HepG2 (cell line): ENCODE measurements around the gene FOXD2. TPM values are rescaled to one million over a fixed set of nuclear protein-coding genes. Genes with fewer than 3 reads are reported as not detected.

Source experiments
- ATAC-seq: fragments of 200-7000 bp; cut with Tn5 transposase; 3 replicates; pipeline ENCODE4 v1.9.1; 2020; ENCODE audit warnings: mild to moderate bottlenecking, moderate library complexity
- BruUV-seq: library from RNA; stranded (reverse); fragments of 400-500 nt; replicated peaks from 2 replicates; lab custom pipeline; 2021; lab: Mats Ljungman, UMichigan
- CTCF ChIA-PET: fragments of 300-600 bp; formaldehyde crosslinking; extraction: SDS; loops from one replicate; lab custom pipeline; 2021; ENCODE audit warnings: low total read pairs, inconsistent platforms, low intra/inter-chr PET ratio; lab: Yijun Ruan, JAX
- POLR2A ChIA-PET: fragments of 350-600 bp; sonication (Branson Sonifier 250); formaldehyde crosslinking; loops from one replicate; lab custom pipeline; 2020; ENCODE audit warnings: antibody characterized with exemption, inconsistent platforms; lab: Yijun Ruan, JAX
- DNase-seq: peaks from one replicate; pipeline ENCODE4 v3.0.0-alpha.2; 2015; ENCODE audit warnings: low spot score
- FAIRE-seq: peaks from 3 replicates; lab custom pipeline; 2011; peaks lifted over from hg19 to GRCh38; lab: Jason Lieb, UNC
- H2AFZ ChIP-seq: one replicate; pipeline ENCODE4 v1.6.1; 2011; ENCODE audit warnings: low read length, inconsistent platforms
- H3K27ac ChIP-seq: fragments of 300-600 bp; 3 replicates; pipeline ENCODE4 v1.8.0; 2011; ENCODE audit warnings: mixed run types, mild to moderate bottlenecking, mixed read lengths, low read length, inconsistent platforms; ENCODE audit not compliant: insufficient read depth; ENCODE audit errors: extremely low read length
- H3K27me3 ChIP-seq, 2 experiments: fragments of 200-600 bp in 1 of 2; 2 replicates in 1 of 2; 3 replicates in 1 of 2; pipeline versions ENCODE4 v1.6.0 to v1.8.0; 2011; ENCODE audit warnings: low read length in 2 of 2, mild to moderate bottlenecking in 2 of 2, moderate library complexity in 2 of 2, inconsistent platforms in 1 of 2; ENCODE audit not compliant: insufficient read depth in 2 of 2, control insufficient read depth in 1 of 2
- H3K36me3 ChIP-seq, 2 experiments: fragments of 200-600 bp in 1 of 2; replicated peaks in 1 of 2; 2 replicates in 1 of 2; 3 replicates in 1 of 2; pipeline versions ENCODE4 v1.5.1 to v1.8.0; 2011; ENCODE audit warnings: low read length in 2 of 2, inconsistent platforms in 1 of 2; ENCODE audit not compliant: insufficient read depth in 2 of 2, control insufficient read depth in 1 of 2
- H3K4me1 ChIP-seq: 2 replicates; pipeline ENCODE4 v1.5.1; 2012; ENCODE audit warnings: low read length, inconsistent platforms; ENCODE audit not compliant: insufficient read depth
- H3K4me2 ChIP-seq: 2 replicates; pipeline ENCODE4 v1.6.0; 2011; ENCODE audit warnings: low read depth, low read length, inconsistent platforms
- H3K4me3 ChIP-seq, 3 experiments: fragments of 200-600 bp in 1 of 3; sonication (generic), shearing (Covaris generic) in 1 of 3; replicated peaks in 1 of 3; 2 replicates each; pipeline ENCODE4 v1.5.1; 2011 to 2016; ENCODE audit warnings: low read length in 3 of 3, inconsistent platforms in 2 of 3, low read depth in 2 of 3, mild to moderate bottlenecking in 2 of 3, control low read depth in 1 of 3, mixed read lengths in 1 of 3; ENCODE audit not compliant: insufficient read depth in 1 of 3
- H3K79me2 ChIP-seq: one replicate; pipeline ENCODE4 v1.6.1; 2011; ENCODE audit warnings: low read length, inconsistent platforms; ENCODE audit not compliant: insufficient read depth
- H3K9ac ChIP-seq: 2 replicates; pipeline ENCODE4 v1.6.0; 2011; ENCODE audit warnings: mild to moderate bottlenecking, low read depth, low read length, inconsistent platforms; ENCODE audit not compliant: insufficient read depth
- H3K9me3 ChIP-seq: 2 replicates; pipeline ENCODE4 v1.5.1; 2012; ENCODE audit warnings: mild to moderate bottlenecking, low read length
- H4K20me1 ChIP-seq: 2 replicates; pipeline ENCODE4 v1.6.0; 2011; ENCODE audit warnings: inconsistent platforms, mild to moderate bottlenecking, low read length, moderate library complexity; ENCODE audit not compliant: insufficient read depth
- CBX2 ChIP-seq, 2 experiments: fragments of 200-600 bp in 1 of 2; sonication (generic); formaldehyde crosslinking in 1 of 2; IDR thresholded peaks; 2 replicates each; pipeline versions ENCODE4 v1.7.0 to v1.8.1; 2018 to 2022; ENCODE audit warnings: low read depth in 2 of 2, low read length in 1 of 2, mild to moderate bottlenecking in 1 of 2, missing genetic modification reagents in 1 of 2
- MAFK ChIP-seq, 2 experiments: IDR thresholded peaks in 1 of 2; conservative IDR thresholded peaks in 1 of 2; 2 replicates each; pipeline ENCODE4 v1.6.1; 2011; ENCODE audit warnings: improper control_type of control experiment in 2 of 2, low read length in 2 of 2
- ZBTB7A ChIP-seq: sonication (generic); formaldehyde crosslinking; IDR thresholded peaks from 2 replicates; pipeline ENCODE4 v1.8.0; 2022; ENCODE audit warnings: mild to moderate bottlenecking, missing genetic modification reagents
- ZNF780A ChIP-seq: sonication (generic); formaldehyde crosslinking; IDR thresholded peaks from 2 replicates; pipeline ENCODE4 v1.8.0; 2022; ENCODE audit warnings: mild to moderate bottlenecking, missing genetic modification reagents, moderate library complexity
- WGBS: methylation state at CpG from one replicate; pipeline ENCODE4 v1.1.6; 2017; ENCODE audit warnings: low lambda C conversion rate; 5-methylcytosine and 5-hydroxymethylcytosine counted together
- in situ Hi-C: cut with HindIII; loops from 2 replicates; pipeline ENCODE4 v1.10.0; 2017; ENCODE audit warnings: low pct_unique_long_range_greater_than_20kb; ENCODE audit not compliant: extremely low pct_ligation_motif_present
- intact Hi-C: fragments of 100-400 bp; cut with micrococcal nuclease; formaldehyde crosslinking; loops from one replicate; pipeline ENCODE4 v1.10.0; 2022; ENCODE audit not compliant: unreplicated experiment
- polyA plus RNA-seq, 8 experiments: library from polyadenylated mRNA; depleted of rRNA in 3 of 8; stranded (reverse) in 7 of 8; unstranded in 1 of 8; fragments of >200 nt; fragmentation: Illumina TruSeq in 4 of 8; extraction: Trizol in 4 of 8; gene quantifications; 2 replicates each; pipeline versions ENCODE4 v1.2.1 to v1.2.3, GENCODE V29; 2011 to 2016; ENCODE audit warnings: low read depth in 4 of 8, missing spikeins in 1 of 8, mixed read lengths in 1 of 8; ENCODE audit not compliant: insufficient read depth in 1 of 8
- total RNA-seq, 5 experiments: library from RNA; depleted of rRNA; stranded (reverse); fragments of >200 nt; fragmentation: Illumina TruSeq; extraction: Trizol; gene quantifications; 2 replicates each; pipeline ENCODE4 v1.2.3, GENCODE V29; 2016; ENCODE audit warnings: low read depth in 1 of 5
- TF ChIP-seq, protein P1 (sequence below): sonication (generic); formaldehyde crosslinking; IDR thresholded peaks from 2 replicates; pipeline ENCODE4 v1.8.0; 2022; ENCODE audit warnings: low read depth, missing genetic modification reagents
- TF ChIP-seq, protein P2 (sequence below): sonication (generic); formaldehyde crosslinking; IDR thresholded peaks from 2 replicates; pipeline ENCODE4 v1.4.0; 2020; ENCODE audit warnings: missing genetic modification reagents

The FOXD2 gene
- total and polyA plus RNA-seq, 2 of the 13 experiments (the other 11 are each of a cell fraction or from before 2014, with no cell fraction given) = 0.01 to 0.09 TPM

DNA sequence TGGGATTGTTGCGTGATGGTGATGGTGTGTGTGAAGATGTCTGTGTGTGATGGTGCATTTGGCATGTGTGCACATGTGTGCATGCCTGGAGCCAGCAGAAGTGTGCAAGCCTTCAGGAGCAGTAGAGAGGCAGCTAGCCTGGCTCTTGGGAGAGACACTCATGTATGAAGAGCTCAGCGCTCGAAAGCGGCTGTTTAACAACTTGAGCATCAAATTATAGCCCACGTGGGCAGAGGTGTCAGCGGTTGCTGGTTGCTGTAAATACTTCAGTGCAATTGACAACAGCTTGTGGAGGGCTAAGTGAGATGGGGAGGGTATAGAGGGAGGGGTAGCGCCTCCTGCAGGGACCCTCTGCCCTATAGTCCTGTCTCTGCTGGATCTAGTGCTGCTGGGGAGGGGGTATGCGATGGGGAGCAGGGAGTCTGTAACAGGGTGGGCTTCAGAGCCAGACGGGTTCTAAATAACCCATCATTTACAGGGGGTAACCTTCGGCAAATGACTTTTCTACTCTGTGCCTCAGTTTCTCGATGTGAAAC is 21.5 kb downstream of the FOXD2 start:
- ChIA-PET CTCF (no interaction called here), POLR2A (no interaction called here)
- FAIRE-seq (no peak), DNase-seq (no peak), ATAC-seq (no peak)
- Histone ChIP-seq H3K4me1 (no peaks in the 10 kb centered on the region), H3K4me3 (no peak overlapping the region), H3K27me3 (peaks cover 3 to 58% of the 10 kb centered on the region in 2 experiments), H3K36me3 (no peaks in the 10 kb centered on the region), H3K79me2 (no peaks in the 10 kb centered on the region), H3K4me2 (no peak overlapping the region), H3K9me3 (no peaks in the 10 kb centered on the region), H2AFZ (no peak overlapping the region), H4K20me1 (0 out of 2 replicates have a peak, but pooled peaks cover 2% of the 10 kb centered on the region), H3K27ac (no peak overlapping the region), H3K9ac (no peak overlapping the region)
- in situ Hi-C loops (no loop called here), intact Hi-C loops (no loop called here)
- no TSS peak for BruUV-seq
- TF ChIP-seq MAFK (conservative IDR thresholded peaks at IDR 0.05 in 1 of 2, IDR thresholded peaks at IDR 0.05 in 1 of 2; ENCODE audit: low read length in 2 of 2) (no peak), ZNF780A (CRISPR knock-in tag) (no peak), ZBTB7A (CRISPR knock-in tag) (no peak), CBX2 (IDR thresholded peaks at IDR 0.05; ENCODE audit: low read depth, low read length) (no peak), CBX2 (CRISPR knock-in tag; IDR thresholded peaks at IDR 0.05; ENCODE audit: low read depth) (no peak)
- TF ChIP-seq, protein P1, sequence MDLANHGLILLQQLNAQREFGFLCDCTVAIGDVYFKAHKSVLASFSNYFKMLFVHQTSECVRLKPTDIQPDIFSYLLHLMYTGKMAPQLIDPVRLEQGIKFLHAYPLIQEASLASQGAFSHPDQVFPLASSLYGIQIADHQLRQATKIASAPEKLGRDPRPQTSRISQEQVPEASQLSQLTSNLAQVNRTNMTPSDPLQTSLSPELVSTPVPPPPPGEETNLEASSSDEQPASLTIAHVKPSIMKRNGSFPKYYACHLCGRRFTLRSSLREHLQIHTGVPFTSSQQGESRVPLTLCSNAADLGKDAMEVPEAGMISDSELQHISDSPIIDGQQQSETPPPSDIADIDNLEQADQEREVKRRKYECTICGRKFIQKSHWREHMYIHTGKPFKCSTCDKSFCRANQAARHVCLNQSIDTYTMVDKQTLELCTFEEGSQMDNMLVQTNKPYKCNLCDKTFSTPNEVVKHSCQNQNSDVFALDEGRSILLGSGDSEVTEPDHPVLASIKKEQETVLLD (CRISPR knock-in tag) = no peak
- TF ChIP-seq, protein P2, sequence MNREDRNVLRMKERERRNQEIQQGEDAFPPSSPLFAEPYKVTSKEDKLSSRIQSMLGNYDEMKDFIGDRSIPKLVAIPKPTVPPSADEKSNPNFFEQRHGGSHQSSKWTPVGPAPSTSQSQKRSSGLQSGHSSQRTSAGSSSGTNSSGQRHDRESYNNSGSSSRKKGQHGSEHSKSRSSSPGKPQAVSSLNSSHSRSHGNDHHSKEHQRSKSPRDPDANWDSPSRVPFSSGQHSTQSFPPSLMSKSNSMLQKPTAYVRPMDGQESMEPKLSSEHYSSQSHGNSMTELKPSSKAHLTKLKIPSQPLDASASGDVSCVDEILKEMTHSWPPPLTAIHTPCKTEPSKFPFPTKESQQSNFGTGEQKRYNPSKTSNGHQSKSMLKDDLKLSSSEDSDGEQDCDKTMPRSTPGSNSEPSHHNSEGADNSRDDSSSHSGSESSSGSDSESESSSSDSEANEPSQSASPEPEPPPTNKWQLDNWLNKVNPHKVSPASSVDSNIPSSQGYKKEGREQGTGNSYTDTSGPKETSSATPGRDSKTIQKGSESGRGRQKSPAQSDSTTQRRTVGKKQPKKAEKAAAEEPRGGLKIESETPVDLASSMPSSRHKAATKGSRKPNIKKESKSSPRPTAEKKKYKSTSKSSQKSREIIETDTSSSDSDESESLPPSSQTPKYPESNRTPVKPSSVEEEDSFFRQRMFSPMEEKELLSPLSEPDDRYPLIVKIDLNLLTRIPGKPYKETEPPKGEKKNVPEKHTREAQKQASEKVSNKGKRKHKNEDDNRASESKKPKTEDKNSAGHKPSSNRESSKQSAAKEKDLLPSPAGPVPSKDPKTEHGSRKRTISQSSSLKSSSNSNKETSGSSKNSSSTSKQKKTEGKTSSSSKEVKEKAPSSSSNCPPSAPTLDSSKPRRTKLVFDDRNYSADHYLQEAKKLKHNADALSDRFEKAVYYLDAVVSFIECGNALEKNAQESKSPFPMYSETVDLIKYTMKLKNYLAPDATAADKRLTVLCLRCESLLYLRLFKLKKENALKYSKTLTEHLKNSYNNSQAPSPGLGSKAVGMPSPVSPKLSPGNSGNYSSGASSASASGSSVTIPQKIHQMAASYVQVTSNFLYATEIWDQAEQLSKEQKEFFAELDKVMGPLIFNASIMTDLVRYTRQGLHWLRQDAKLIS = no peak
- 34% methylated on average over 9 of the region's 11 CpGs for WGBS
